HS-27A (cell line): ENCODE measurements around the gene RAD51B.

Source experiments
- DNase-seq: peaks from one replicate; pipeline ENCODE4 v3.0.0-alpha.2; 2012; ENCODE audit warnings: low read depth, missing footprints

Gene RAD51B

GRCh38 chr14:67835596-67835995, 16.0 kb downstream of the RAD51B start:
- no peak for DNase-seq

GRCh38 chr14:67837011-67837624, 17.5 kb downstream of the RAD51B start:
- DNase-seq, result peak; percentile 24

GRCh38 chr14:67846029-67846610, 26.5 kb downstream of the RAD51B start:
- DNase-seq, result no peak

DNA sequence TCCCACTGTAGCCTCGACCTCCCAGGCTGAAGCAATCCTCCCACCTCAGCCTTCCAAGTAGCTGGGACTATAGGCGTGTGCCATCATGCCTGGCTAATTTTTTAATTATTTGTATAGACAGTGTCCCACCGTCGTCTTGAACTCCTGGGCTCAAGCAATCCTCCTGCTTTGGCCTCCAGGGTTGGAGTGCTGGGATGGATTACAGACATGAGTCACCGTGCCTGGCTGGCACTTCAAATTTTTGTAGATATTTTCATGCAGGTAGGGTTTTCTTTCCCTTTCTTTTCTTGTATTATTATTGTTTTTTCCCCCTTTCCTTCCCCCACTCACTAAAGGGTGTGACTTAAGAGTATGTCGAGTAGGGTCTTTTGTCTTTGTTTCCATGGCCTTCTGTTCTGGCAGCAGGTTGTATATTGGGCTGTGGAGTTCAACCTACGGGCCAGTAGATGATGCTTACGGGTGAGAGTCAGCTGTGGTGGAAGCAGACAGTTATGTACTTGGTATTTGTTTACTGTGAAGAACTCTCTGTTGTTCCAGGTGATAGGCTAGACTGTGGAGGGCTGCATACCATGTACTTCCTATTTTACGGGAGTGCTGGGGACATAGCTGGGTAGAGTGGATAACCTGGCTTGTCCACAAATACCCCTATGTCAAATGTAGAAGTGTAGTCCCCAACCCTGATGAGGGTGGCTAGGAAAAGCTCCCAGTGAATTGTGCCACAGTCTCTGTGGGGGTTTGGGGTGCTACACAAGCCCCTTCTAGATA, 30.7 kb downstream of the RAD51B start:
- DNase-seq, result no peak

DNA sequence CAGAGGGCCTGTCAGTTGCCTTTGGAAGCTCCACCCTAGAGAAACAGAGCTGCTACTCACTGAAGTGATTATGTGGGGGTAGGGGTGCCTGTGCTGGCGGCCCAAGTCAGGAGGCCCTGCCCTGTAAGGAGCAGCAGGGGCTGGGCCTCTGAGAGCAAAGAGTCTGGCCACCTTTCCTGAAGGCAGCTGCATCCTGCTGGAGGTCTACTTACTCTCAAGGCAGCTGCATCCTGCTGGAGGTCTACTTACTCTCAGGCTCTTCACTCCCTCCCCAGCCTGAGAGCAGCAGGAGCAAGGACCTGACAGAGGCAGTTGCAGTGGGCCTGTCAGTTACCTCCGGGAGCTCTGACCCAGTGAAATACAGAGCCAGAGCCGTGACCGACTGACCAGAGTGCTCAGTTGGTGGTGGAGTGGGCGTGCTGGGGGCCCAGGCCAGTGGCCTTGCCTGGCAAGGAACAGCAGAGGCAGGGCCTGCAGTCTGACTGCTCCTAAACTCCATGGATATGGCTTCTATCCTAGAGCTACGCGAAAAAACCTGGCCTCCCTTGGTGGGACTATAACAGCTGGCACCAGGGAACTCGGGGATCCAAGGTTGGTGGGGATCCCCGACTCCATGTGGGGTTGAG, 32.3 kb downstream of the RAD51B start:
- no peak for DNase-seq

GRCh38 chr14:67852926-67853604, 33.5 kb downstream of the RAD51B start:
- no peak for DNase-seq

GRCh38 chr14:67853715-67854114, 34.1 kb downstream of the RAD51B start:
- no peak for DNase-seq

DNA sequence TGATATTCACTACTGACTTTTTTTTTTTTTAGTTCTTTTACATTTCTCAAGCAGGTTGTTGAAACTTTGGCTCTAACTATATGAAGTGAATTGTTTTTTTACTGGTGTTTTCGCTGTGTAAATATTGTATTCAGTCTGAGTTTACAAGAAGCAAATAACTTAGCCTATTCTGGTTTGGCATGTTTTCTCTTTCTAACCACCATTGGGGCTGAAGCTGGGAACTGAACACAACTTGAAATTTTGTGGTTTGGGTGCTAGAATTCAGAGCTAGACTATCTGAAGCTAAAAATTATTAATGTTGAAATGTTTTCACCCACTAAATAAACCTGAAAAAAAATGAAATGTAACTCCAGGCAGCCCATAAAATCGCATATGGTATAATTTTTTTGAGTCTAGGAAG, 37.2 kb downstream of the RAD51B start:
- DNase-seq, result no peak

- no peak for DNase-seq
Measured at GRCh38 chr14:67857778-67858350, 38.3 kb downstream of the RAD51B start.

- no peak for DNase-seq
Measured at GRCh38 chr14:67859169-67859749, 39.7 kb downstream of the RAD51B start.

DNA sequence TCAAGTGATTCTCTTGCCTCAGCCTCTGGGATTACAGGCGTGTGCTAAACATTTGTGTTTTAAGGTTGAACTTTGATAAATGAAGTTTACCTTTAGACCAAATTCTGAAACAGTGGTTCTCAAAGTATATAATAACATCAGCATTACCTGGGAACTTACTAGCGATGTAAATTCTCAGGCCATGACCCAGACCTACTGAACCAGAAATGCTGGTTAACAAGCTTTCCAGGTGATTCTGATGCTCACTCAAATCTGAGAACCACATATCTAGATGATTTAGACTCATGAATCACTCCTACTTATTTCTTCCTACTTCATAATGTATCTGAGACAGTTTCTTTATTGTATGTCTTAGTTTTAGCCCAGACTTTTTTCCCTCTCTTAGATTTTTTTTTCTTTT, 43.6 kb downstream of the RAD51B start:
- DNase-seq, result no peak

DNA sequence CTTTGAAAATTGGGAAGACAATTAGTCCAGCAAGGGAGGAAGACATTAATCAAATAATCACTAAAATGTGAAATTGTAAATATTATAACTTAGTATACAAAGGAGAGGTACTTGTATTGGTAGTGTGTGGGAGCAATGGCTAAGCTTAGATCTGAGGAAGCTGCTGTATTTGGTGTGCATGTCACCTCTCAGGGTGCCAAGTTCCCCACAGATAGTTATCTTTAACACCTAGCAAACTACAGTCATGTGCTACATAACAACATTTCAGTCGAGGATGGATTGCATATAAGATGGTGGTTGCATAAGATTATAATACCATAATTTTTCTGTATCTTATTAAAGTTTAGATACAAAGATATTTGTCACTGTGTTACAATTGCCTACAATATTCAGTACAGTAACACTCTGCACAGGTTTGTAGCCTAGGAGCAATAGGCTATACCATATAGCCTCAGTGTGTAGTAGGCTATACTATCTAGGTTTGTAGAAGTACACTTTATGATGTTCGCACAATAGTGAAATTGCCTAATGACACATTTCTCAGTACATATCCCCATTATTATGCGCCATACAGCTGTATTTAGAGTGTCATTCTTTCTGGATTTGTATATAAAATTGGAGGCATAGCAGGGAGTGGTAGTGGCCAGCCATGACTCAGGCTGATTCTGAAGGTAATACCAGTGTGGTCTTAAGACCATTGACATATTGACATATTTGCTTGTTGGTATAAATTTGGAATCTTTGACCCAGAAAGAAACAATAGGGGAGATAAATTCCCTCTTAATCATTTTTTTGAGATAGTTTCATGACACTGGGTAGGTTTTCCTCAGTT, 55.8 kb downstream of the RAD51B start:
- DNase-seq, result no peak

GRCh38 chr14:67879026-67879425, 59.4 kb downstream of the RAD51B start:
- DNase-seq, result no peak

- no peak for DNase-seq
Measured at GRCh38 chr14:67881225-67881624, 61.6 kb downstream of the RAD51B start.

DNA sequence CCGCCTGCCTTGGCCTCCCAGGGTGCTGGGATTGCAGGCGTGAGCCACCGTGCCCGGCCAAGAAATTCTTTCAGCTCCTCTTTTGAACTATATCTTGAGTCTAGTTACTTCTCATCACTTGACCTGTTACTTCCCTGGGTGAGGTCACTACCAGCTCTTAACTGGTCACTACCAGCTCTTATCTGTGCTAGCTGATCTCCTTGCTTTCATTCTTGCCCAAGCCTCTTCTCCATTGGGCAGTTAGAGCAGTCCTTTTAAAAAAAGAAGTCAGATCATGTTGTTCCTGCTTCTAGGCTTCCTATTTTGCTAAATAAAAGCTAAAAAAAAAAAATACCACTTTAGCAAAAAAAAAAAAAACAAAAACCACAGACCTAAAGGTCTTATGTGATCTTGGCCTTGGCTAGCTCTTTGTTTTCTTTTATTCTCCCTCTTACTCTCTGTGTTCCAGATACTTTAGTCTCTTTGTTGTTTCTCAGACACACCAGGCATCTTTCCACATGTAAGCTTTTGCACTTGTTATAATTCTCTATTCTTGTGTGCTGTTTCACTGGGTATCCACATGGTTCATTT, 63.5 kb downstream of the RAD51B start:
- no peak for DNase-seq

DNA sequence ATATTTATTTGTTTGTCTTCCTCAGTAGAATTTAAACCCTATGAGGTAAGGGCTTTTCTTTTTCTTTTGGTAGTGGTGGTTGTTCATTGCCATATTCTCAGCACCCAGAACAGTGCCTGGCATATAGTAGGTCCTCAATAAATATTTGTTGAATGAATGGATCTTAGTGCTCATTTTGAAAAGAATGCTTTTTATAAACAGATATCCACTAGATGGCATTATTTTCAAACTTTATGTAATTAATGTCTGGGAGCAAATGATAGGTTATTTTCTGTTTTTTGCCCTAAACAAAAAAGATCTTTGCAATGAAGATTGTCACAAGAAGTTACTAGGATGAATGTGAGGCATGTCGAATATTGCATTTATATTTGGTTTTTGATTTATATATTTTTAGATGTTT, 64.1 kb downstream of the RAD51B start:
- DNase-seq, result no peak

- DNase-seq, result no peak
Measured at GRCh38 chr14:67886191-67886590, 66.6 kb downstream of the RAD51B start.

- DNase-seq, result no peak
Measured at GRCh38 chr14:67887478-67887877, 67.9 kb downstream of the RAD51B start.

DNA sequence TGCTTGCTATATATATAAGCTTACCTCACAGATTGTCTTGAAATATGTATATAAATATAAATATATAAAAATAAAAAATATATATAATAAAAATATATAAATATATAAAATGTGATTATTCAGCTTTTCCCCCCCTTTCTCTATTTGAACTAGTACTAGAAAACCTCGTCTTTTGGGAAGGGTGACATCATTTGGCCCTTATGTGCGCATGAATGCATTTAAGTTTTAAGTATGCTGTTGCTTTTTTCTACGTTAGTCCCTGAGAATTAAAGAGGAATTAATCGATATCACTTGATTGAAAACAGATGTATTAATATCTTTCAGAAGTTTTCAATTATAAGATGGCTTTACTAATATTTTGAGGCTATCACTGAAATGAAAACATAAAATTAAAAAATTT, 69.9 kb downstream of the RAD51B start:
- DNase-seq, result no peak

- DNase-seq, result no peak
Measured at GRCh38 chr14:67892466-67893100, 73.0 kb downstream of the RAD51B start.
